GM19468 (cell line): ENCODE results near the gene CKAP5.
"Not testable (repeated sequence)": the region's sequence is repeated elsewhere in the genome, so short reads cannot be mapped to it uniquely, and the experiment has no call there.

ENCODE experiments used
- ATAC-seq: cut with Tn5 transposase; IDR thresholded peaks from one replicate; pipeline ENCODE4 v1.9.1; 2021; ENCODE audit warnings: mild to moderate bottlenecking, moderate library complexity, moderate number of reproducible peaks; ENCODE audit not compliant: unreplicated experiment; ENCODE audit errors: extremely low read depth

Gene CKAP5

DNA sequence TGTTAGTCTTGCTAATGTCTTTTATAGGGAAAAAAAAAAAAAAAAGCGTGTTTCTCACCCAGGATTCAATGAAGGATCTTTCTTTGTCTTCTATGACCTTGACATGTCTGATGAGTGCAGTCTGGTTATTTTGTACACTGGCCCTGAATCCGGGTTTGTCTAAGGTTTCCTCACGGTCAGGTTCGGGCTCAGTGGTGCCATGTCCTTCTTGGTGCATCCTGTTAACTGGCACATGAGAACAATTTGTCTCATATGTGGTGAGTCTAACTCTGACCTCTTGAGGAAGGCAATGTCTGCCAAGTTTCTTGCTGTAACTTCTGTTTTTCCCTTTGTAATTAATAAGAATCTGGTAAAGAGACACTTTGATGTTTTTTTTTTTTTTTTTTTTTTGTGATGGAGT, 114.5 kb downstream of the CKAP5 start:
- ATAC-seq: no peak

DNA sequence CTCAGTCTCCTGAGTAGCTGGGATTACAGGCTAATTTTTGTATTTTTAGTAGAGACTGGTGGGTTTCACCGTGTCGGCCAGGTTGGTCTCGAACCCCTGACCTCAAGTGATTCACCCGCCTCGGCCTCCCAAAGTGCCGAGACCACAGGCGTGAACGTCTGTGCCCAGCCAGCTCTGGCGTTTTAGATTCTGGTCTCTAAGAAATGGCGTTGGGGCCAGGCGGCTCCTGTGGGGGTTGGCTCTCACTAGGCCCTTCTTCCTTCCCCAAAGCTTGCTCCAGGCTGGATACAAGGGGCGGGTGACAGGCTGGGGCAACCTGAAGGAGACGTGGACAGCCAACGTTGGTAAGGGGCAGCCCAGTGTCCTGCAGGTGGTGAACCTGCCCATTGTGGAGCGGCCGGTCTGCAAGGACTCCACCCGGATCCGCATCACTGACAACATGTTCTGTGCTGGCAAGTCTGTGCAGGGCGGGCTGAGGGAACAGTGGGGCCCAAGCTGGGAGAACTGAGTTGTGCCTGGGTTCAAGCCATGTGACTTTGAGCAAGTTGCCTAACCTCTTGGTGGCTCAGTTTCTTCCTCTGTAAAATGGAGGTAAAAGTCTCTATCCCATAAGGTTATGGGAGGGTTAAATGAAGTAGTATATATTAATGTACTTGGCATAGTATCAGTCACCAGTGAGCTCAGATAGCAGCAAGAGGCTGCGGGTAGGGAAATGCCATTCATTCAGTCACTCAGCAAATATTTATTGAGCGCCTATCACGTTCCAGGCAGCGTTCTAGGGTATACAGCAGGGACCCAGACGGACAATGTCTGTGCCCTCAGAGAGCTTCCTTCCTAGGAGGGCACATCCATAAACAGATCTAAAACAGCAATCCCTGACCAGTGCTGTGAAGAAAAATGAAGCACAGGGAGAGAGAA, 116.7 kb downstream of the CKAP5 start:
- no peak for ATAC-seq

DNA sequence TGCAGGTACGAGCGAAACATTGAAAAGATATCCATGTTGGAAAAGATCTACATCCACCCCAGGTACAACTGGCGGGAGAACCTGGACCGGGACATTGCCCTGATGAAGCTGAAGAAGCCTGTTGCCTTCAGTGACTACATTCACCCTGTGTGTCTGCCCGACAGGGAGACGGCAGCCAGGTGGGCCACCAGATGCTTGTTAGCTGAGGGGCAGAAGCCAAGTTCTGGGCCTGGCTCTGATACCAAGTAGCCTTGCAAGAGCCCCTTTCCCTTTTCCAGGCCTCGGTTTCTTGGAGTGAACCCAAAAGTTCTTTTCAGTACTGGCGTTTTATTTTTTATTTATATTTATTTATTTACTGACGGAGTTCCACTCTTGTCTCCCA, 117.4 kb downstream of the CKAP5 start:
- no peak for ATAC-seq

DNA sequence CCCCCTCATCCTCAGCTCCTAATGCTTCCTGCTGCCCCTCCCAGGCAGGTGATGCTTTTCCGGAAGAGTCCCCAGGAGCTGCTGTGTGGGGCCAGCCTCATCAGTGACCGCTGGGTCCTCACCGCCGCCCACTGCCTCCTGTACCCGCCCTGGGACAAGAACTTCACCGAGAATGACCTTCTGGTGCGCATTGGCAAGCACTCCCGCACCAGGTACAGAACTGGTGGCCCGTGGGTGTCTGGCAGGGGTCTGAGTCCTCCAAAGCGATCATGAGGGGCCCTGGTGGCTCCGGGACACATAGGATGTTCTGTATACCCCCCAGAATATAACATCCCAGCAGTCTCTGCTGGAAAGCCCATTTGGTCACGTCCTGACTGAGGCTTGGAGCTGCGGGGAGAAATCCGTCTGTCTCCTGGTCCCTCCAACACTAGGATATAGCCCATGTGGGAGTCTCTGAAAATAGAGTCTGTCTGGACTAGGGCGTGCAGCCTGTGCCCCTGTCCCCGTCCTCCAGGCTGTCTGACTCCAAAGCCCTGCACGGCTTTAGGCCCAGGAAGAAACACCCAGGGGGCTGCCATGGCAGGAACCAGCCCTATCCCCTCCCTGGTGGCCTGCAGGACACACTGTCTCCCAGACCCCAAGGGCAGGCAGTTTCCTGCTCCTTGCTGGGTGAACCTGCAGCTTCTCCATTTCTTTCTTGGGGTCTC, 118.0 kb downstream of the CKAP5 start:
- ATAC-seq: no peak

DNA sequence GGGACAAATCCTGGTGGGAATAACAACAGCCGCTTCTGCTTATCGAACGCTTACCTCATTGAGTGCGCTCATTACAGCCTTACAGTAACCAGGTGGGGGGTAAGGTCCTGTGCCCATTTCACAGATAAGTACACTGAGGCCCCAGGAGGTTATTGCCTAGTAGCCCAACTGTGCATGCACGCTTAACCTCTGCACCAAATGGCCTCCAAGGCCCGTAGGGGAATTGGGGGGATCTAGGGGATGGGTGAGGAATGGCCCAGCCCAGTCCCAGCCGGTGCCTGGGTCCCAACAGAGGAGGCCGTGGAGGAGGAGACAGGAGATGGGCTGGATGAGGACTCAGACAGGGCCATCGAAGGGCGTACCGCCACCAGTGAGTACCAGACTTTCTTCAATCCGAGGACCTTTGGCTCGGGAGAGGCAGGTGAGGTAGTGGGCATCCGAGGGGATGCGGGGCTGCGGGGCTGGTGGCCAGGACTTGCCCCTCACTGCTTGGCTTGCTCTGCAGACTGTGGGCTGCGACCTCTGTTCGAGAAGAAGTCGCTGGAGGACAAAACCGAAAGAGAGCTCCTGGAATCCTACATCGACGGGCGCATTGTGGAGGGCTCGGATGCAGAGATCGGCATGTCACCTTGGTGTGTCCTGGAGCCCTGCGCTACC, 119.7 kb downstream of the CKAP5 start:
- no peak for ATAC-seq

DNA sequence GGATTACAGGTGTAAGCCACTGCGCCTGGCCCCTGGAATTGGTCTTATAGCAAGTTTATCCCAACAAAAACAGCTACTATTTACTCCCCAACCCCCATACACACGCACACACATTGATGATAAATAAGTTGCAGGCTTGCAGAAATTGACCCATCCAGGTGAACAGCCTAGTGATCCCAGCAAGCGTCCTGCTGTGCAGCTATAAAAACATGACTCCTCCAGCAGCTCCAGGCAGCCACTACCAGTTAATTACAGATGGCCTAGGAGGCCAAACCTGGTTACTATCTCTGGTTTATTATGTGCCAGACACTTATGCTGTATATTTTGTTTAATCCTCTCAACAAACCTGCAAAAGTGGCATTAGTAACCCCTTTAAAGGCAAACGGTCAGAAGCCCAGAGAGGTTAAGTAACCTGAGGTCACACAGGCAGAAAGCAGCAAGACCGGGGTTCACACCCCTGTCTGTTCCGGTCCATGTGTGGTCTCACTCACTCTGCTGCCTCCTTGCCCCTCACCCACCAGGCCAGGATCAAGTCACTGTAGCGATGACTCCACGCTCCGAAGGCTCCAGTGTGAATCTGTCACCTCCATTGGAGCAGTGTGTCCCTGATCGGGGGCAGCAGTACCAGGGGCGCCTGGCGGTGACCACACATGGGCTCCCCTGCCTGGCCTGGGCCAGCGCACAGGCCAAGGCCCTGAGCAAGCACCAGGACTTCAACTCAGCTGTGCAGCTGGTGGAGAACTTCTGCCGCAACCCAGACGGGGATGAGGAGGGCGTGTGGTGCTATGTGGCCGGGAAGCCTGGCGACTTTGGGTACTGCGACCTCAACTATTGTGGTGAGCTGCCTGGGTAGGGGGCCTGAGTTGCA, 120.5 kb downstream of the CKAP5 start:
- no peak for ATAC-seq

DNA sequence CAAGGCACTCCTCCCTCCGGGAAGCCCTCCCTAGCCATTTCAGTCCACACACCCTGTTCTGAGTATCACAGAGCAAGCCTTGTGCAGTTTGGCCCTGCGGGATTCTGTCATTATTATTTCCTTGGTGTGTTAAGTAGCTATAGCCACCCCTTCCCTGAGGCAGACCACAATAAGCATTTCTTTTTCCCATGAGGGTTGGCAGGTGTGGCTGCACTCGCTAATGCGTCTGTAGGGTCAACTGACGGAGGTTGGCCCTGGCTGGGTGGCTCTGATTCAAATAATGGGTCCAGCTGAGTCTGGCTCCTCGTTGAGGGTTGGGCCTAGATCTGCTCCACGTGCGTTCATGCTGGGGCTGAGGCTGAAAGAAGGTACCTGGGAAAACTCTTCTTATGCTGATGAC, 122.0 kb downstream of the CKAP5 start:
- no peak for ATAC-seq

DNA sequence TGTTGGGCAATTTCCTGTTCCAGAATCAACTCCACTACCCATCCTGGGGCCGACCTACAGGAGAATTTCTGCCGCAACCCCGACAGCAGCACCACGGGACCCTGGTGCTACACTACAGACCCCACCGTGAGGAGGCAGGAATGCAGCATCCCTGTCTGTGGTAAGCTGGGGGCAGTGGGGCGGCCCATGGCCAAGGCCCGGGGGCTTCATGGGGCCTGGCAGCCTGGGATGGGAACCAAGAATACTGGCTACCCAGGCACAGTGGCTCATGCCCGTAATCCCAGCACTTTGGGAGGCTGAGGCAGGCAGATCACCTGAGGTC, 122.8 kb downstream of the CKAP5 start:
- no peak for ATAC-seq

DNA sequence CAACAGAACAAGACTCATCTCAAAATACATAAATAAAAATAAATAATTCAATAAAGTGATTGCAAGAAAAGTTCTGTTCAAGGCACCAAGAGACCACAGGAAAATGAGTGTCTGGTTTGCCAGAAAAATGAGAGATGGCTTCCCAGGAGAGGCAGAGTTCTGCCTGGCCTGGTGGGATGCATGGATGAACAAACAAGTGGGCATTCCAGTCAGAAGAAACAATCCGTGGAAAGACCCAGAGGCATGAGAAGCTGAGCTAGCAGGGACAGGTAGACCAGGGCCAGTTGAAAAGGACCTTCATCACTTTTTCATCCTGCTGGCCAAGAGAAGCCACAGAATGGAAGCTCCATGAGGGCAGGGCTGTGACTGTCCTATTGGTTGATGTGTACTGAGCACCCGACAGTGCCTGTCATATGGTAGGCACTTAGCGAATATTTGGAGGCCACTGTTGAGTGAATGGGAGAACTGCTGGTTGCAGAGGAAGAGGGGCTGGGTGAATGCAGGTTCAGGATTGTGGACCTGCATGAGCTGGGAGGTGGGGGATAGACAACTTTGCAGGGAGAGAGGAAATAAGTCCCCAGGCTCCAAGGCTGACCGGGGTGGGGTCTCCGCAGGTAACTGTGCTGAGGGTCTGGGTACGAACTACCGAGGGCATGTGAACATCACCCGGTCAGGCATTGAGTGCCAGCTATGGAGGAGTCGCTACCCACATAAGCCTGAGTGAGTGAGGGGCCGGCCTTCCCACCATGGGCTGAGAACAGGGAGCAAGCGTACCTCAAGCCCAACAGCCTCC, 123.3 kb downstream of the CKAP5 start:
- ATAC-seq: no peak

DNA sequence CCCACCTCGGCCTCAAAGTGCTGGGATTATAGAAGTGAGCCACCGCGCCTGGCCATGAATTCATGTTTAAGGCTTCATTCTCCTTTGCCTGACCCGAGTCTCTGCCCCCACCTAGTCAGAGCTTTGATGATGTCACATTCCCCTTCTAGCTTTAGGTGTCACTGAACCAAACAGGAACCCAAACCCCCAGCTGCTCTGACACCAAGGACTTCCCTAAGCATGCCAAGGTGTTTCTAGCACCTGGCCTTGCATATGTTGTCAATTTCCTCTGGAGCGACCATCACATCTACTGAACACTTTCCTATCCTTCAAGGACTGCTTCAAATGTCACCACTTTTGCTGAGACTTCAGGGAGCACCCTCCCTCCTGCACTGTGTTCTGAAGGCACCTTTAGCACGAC, 124.8 kb downstream of the CKAP5 start:
- no peak for ATAC-seq

DNA sequence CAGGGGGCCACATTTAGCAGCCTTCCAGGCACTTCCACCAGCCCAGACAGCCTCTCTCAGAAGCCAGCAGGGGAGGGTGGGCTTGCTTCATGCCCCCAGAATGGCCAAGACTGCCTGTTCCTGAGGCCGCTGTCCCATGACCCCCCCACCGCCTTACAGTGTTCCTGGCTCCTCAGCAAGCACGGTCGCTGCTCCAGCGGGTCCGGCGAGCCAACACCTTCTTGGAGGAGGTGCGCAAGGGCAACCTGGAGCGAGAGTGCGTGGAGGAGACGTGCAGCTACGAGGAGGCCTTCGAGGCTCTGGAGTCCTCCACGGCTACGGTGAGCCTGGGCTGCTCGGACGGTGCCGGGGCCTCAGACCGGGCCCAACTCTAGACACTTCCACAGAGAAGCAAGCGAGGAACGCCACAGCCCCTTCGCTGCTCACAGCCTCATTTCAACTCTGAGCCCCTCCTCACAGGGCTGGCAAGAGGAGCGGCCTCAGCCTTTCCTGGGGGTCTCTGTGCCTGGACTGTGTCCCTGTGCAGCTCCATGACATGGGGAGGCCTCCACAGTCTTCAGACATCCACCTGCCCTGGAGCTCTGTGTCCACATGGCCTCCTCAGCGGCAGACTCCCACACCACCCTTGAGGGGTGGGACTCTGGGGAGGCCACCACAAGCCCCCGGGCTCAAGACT, 126.4 kb downstream of the CKAP5 start:
- ATAC-seq: no peak

DNA sequence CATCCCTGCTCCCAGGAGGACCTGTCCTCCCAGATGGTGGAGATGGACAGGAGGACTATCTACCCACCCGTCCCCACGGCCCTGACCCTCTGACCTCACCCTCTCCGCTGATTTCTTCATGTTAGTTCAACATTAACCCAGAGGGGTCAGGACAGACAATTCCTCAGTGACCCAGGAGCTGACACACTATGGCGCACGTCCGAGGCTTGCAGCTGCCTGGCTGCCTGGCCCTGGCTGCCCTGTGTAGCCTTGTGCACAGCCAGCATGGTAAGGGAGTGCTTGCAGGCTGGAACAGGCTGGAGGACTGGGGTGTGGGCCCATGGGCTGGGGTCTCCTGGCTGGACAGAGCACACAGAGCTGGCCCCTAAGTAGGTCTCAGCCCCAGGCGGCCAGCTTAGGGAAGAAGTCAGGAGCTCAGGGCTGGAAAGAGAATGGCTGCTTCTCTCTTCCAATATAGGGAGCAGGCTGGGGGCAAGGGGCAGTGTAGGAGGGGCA, 127.0 kb downstream of the CKAP5 start, which contains the start of gene F2:
Gene F2 (plus strand): TSS at position 166 of the 495 bp plus-strand sequence. CDS start 23 bp downstream, at position 189.
- no peak for ATAC-seq

DNA sequence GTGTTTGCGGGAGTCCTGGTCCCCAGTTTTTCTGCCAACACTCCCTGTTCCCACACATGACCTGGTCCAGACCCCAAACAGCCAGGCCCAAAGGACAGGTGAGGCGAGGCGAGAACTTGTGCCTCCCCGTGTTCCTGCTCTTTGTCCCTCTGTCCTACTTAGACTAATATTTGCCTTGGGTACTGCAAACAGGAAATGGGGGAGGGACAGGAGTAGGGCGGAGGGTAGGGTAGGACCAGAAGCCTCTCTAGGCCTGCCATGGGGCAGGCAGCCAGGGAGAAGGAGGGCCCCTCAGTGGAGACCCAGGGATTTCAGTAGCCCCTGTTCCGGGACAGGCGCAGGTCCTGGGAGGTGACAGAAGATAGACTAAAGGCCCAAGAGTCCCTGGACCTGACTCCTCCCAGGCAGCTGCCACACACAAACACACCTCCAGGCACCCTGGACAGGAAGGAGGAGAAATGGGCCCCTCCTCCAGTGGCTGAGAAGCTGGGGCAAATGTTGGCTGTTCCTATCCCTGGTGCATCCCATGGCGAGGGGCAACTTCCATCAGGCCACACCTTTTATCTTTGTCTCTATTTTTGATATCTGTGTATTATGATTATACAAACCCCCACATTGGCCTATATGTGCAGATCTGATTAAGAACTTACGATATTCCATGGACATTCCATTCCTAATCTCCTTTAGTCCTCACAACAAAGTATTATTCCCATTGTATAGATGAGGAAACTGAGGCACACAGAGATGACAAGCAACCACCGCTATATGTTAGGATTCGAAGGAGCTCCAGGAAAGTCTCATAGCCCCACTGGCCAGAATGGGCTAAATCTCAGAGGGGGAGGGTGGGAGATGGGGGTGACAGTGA, 127.7 kb downstream of the CKAP5 start:
- no peak for ATAC-seq

DNA sequence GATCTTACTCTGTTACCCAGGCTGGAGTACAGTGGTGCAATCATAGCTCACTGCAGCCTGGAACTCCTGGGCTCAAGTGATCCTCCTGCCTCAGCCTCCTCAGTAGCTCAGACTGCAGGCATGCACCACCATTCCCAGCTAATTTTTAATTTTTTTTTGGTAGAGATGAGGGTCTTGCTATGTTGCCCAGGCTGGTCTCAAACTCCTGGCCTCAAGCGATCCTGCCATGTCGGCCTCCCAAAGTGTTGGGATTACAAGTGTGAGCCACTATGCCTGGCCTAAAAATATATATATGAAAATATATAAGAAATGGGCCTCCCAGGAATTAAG, 128.3 kb downstream of the CKAP5 start:
- ATAC-seq: not testable (repeated sequence)

DNA sequence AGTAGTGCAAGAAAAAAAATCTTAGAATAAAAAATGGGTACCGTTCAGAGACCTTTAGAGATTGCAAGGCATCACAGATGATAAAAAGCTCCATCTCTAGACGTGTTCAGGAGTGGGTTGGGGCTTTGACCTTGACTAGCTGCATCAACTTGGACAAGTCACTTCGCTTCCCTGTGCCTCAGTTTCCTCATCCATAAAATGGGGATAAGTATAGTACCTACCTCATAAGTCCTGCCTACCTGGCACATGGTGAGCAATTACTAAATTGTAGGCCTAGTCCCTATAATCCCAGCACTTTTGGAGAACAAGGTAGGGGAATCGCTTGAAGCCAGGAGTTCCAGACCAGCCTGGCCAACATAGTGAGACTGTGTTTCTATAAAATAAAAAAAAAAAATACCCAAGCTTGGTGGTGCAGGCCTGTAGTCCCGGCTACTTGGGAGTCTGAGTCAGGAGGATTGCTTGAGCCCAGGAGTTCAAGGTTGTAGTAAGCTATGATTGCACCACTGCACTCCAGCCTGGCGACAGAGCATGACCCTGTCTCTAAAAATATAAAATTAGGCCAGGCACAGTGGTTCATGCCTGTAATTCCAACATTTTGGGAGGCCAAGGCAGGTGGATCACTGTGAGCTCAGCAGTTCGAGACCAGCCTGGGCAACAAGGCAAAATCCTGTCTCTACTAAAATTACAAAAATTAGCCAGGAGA, 133.1 kb downstream of the CKAP5 start:
- ATAC-seq: no peak

DNA sequence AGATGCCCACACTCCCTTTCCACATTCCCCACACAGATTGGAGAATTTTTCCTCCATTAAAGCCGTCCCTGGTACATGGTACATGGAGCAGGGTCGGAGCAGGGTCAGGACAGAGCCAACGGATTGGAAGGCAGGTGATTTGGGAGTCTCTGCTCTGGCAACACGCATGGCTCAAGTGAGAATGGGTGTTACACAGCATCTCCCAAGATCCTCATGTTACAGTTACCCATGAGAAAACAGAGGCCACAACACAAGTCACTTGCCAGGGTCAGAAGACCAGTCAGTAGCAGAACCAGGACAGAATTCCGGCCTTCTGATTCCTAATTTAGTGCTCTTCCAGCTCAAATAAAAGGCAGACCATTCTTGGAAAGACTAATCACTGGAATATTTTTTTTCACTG, 134.8 kb downstream of the CKAP5 start:
- ATAC-seq: no peak

DNA sequence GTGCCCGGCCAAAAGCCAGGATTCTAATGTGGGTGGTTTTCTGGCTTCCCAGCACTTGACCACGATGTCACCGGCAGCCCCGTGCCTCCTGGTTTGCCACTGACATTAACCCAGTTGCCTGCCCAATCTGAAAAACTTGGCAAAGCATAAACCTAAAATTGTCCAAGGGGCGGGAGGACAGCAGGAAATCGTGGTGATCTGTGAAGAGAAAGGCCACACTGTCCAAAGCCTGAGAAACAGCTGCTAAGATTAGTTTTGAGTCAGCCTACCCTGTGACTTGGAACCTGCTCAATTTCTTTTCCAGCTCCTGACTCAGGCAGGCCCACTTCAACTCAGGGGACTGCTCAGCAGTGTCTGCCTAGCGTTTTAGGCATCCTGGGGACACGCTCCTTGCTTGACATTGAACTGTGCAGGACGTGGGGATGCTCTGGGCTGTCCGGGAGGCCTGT, 135.2 kb downstream of the CKAP5 start:
- no peak for ATAC-seq
